Inferior parietal cortex (tissue), 1 donor: Measurements from ENCODE around the gene TTC16.

Experiments used
- DNase-seq: peaks from one replicate; pipeline ENCODE4 v3.0.0-alpha.2; 2016; ENCODE audit errors: extremely low spot score

Gene TTC16

DNA sequence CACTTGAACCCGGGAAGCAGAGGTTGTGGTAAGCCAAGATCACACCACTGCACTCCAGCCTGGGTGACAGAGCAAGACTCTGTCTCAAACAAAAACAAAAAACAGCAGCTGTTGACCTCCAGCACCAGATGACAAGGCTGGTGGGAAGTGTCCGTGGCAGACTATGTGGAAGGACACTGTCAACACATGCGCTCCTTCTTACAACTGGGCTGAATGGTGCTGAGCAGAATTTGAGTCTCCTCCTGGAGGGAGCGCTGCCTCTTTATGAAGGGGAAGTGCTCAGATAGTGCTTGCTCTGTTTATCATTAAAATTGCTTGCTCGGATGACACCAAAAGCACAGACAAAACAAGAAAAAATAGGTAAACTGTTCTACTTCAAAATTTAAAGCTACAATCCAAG, 18.3 kb upstream of the TTC16 start:
- DNase-seq, result no peak

DNA sequence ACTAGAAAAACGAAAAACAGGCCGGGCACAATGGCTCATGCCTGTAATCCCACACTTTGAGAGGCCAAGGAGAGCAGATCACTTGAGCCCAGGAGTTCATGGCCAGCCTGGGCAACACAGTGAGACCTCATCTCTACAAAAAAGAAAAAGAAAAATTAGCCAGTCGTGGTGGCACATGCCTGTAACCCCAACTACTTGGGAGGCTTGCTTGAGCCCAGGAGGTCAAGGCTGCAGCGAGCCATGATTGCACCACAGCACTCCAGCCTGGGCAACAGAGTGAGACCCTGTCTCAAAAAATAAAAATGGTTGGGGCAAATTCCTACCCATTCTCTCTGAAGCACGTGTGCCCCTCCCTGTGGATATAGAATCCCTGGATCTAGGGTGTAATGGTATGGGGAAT, 17.5 kb upstream of the TTC16 start:
- no peak for DNase-seq

DNA sequence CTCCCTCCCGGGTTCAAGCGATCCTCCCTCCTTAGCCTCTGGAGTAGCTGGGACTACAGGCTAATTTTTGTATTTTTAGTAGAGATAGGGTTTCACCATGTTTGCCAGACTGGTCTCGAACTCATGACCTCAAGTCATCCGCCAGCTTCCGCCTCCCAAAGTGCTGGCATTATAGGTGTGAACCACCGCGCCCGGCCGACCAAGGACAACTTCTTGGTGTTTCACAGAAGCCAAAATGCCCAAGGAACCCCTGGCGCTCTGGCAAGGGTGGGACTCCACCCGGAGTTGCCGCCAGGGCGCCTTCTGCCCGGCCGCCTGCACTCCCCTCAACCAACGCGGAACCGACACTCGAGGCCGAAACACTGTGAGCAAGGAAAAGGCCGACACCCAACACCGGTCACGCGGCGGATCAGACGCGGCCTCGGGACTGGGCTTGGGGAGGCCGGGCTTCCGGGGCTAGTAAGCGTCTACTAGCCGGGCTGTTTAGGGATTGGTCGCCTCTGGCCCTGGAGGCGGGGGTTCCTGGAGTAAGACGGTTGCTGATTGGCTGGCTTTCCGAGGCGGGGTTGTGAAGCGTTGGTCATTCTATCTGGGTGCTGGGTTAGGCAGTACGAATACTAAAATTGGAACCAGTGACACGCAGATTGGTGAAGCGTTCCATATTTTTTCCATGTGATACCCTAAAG, 16.8 kb upstream of the TTC16 start:
- peak; percentile 97 for DNase-seq

DNA sequence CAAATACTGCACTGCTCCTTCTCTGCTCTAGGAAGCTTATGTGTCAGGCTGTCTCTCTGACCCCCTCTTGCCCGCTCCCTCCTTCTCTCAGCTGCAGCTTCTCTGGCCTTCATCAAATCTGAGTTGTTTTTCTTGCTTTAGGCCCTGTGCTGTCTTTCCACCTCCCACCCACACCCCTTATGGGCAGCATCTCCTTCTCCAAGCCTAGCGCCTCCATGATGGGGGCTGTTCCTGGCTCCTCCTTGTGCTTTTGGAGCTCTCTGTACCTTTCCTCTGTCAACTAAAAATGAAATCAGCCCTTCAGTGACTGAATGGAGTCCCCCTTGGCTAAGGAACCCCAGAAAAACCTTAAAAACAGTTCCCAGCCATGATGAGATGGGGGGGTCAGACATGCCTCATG, 15.7 kb upstream of the TTC16 start:
- peak; percentile 34 for DNase-seq

DNA sequence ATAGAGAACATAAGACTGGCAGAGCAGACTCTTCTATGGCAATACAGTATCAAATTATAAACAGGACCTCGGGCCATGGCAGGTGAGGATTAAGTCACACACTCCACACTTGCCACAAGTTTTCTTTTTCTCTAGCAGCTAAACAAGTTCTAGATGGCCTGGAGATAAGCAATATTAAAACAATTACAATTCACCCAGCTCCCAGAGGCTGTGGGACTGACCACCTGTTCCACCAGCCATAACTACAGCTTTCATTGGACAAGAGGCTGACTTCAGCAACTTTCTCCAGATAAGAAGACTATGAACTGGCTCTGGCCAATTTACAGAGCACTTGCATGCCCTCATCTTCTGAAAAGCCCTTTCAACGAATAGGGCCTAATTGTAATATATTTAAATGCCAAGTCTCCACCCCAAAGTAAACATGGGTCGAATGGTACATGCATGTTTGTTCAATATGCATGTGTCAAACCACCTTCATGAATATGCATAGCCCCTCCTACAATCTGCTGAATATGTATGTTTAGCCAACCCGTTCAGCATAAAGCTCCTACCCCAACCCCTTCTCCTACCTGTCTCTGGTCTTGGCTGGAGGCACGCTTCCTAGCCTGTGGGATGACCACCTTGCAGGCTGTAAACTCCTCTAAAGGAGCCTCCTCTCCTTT, 15.2 kb upstream of the TTC16 start:
- no peak for DNase-seq

DNA sequence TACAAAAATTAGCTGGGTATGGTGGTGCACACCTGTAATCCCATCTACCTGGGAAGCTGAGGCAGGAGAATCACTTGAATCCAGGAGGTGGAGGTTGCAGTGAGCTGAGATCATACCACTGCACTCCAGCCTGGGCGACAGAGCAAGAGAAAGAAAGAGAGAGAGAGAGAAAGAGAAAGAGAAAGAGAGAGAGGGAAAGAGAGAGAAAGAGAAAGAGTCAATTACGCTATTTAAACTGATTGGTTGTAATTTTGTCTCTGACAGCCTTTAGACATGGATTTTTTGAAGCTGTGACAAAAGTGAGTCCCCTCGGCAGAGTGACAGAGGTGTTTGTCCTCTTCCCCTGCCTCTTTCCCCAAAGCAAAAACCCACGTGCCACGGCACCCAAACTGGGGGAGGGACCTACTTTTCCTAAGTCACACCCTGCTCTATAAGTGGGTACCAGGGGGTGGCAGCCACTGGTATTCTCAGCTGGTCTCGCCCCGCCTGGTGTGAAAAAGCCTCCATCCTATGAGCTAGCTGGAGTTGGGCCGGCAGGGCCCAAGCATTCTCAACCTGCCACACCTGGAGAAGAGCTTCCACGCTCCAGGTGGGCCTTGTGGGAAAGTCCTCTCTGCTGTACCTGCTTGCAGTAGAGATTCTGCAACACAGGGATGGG, 12.5 kb upstream of the TTC16 start:
- DNase-seq, result peak; percentile 24

DNA sequence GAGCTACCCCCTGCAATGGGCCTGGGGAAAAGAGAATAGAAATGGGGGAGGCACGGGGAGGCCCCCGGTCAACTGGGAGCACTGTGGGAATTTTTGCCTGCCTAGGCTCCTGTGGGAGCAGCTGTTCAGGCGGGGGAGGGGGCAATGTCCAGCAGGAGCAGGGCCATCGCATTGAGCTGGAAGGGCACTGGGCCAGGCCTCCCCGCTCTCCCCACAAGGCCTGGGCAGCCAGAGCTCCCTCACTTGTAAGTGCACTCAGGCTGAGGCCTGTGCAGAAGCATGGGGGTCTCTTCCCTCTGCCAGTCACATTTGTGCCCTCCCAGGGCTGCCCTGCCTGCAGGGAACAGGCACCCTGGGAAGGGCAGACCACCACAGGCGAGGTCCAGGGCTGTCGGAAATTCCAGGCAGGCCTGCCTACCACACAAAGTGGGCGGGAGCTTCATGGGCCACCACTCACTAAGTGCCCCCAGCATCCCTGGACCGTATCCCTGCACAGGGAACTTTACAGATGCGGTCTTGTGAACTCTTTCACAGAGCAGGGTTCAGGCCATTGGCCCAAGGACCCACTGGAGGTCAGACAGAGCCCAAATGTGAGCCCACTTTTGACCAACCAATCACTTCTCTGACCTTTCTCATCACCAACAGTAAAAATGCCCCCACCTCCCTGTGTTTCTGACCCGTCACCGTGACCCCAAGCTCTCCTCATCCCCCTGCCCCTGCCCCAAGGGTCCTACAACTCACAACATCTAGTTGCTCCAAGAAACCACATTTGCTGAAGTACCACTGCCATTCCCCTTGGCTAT, 10.1 kb upstream of the TTC16 start:
- DNase-seq, result no peak

DNA sequence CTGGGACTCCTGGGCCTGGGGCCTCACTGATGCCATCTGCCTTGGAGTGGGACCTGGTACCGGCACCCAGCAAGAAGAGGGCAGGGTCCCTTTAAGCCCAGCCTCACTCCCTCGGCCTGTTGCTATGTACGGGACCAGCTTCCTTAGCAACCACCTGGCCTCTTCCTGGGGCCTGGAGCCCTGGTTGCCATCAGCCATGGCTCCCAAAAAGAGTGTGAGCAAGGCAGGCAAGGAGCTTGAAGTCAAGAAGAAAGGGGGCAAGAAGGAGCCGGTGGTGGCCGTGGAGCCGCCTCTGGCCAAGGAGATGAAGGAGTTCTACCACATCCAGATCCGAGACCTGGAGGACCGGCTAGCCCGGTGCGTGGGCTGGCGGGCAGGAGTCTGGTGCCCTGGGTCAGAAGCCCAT, 9.0 kb upstream of the TTC16 start, which contains the start of gene CFAP157:
TSS of gene CFAP157 (plus strand) at position 153 of the 406 bp plus-strand sequence. CDS start at position 197, 44 bp downstream.
- no peak for DNase-seq

DNA sequence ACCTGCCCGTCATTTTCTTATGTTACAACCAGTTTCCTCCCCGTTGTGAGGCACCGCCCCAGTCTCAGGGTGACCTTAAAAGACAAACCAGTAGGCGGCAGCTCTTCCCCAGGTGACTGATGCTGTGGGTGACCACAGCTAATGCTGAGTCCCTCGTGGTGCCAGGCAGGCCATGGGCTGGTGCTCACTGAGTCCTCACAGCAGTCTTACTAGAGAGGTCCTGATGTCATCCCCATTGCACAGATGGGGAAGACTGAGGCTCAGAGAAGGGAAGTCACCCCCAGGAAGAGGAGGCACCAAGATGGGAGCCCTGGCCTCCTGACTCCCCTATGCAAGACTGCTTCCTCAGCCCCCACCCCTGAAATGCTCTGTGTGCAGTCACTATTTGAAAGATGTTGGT, 8.1 kb upstream of the TTC16 start:
- no peak for DNase-seq

DNA sequence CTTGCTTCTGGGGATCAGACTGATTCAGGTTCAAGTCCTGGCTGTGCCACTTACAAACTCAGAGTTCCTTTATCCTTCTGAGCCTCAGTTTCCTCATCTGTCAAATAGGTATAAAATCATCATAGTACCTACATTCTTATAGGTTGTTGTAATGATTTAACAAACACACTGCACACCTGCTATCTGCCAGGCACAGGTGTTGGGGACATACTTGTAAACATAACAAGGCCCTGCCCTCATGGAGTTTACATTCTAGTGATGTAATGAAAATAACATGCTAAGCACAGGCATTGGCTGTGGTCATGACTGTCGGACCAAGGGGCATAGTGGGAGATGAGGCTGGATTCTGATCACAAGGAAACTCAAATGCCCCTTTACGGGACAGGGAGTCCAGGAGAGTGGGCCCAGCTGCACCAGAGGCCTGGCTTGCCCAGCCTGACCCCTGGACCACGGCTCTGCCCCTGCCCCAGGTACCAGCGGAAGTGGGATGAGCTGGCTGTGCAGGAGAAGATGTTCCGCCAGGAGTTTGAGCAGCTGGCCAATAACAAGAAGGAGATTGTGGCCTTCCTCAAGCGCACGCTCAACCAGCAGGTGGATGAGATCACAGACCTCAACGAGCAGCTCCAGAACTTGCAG, 6.8 kb upstream of the TTC16 start:
- no peak for DNase-seq

DNA sequence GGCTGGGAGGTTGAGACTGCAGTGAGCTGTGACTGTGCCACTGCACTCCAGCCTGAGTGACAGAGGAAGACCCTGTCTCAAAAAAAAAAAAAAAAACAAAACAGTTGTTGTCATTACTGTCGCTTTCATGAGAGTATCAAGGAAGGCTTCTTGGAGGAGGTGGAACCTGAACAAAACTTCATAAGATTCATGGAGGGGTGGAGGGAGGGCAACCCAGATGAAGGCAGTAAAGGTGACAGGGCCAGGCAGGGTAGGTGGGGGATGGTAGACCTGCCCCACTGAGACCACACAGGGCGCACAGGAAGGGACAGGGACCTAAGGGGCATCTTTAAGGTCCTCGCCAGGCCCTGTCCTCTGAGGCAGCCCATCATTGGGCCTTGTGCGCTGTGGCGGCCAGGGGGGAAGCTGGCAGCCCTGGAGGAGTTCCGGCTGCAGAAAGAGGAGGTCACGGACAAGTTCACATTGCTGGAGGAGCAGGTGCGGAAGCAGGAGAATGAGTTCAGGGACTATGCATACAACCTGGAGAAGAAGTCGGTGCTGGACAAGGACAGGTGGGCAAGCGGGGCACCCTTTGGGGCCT, 5.6 kb upstream of the TTC16 start:
- DNase-seq, result no peak

DNA sequence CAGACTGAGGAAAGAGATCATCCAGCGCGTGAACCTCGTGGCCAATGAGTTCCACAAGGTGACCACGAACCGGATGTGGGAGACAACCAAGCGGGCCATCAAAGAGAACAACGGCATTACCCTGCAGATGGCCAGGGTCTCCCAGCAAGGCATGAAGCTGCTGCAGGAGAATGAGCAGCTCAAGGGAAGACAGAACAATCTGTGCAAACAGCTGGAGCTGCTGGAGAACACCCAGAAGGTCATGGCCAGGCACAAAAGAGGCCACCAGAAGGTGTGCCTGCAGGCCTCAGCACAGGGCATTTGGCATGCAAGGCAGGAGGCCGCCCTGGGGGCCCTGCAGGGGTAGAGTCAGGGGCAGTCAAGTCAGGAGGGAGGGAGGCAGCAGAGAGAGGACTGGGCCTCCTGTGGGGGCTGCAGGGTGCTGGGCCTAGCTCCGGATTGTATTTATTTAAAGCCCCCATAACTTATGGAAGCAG, 4.6 kb upstream of the TTC16 start:
- DNase-seq, result no peak

DNA sequence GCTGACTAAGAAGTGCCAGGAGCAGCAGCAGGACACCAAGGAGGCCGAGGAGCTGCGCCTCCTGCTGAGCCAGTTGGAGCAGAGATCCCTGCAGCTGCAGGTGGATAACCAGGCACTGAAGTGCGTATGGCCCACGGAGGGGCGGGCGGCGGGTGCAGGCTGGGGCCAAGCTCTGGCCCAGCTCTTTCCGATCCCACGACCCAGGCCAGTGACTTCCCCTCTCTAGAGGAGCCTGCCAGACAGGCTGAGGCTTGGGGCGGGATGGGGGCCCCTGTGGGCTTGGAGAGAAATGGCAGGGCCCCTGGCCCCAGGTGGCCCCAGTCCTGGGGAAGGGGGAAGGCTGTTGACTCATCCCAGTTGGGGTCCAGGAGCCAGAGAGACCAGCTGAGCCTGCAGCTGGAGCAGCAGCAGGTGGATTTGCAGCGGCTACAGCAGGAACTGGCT, 4.0 kb upstream of the TTC16 start:
- no peak for DNase-seq

DNA sequence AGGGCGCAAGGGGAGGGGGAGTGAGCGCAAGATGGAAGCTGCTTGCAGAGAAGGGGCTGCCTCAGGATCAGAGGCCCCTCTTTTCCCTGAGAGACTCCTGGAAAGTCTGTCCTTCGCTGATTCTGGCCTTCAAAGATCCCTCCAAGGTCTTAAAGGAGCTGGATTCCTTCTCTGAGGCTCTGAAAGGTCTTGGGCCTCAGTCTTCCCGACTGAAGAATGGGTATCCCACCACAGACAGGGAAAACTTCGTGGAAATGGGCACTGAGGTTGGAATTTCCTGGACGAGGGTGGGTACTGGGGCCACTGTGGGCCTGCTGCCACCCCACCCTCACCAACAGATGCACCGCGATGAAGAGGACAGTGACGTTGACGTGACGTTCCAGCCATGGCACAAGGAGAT, 3.5 kb upstream of the TTC16 start:
- no peak for DNase-seq

DNA sequence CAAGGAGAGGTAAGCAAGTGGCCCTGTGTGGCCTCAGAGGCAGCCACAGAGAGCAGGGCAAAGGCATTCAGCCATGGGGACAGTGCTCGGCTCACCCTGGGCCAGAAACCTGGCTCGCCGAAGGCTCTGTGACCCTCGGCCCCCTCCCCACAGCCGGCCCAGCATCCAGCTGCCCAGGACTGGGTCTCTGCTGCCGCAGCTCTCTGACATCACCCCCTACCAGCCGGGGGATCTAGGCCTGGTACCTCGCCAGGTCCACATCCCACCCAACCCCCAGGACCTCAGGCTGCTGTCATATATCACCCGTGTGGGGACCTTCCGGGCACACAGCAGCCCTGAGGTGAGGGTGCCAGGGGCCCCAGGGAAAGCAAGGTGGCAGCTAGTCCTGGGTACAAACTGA, 3.0 kb upstream of the TTC16 start:
- DNase-seq, result no peak

DNA sequence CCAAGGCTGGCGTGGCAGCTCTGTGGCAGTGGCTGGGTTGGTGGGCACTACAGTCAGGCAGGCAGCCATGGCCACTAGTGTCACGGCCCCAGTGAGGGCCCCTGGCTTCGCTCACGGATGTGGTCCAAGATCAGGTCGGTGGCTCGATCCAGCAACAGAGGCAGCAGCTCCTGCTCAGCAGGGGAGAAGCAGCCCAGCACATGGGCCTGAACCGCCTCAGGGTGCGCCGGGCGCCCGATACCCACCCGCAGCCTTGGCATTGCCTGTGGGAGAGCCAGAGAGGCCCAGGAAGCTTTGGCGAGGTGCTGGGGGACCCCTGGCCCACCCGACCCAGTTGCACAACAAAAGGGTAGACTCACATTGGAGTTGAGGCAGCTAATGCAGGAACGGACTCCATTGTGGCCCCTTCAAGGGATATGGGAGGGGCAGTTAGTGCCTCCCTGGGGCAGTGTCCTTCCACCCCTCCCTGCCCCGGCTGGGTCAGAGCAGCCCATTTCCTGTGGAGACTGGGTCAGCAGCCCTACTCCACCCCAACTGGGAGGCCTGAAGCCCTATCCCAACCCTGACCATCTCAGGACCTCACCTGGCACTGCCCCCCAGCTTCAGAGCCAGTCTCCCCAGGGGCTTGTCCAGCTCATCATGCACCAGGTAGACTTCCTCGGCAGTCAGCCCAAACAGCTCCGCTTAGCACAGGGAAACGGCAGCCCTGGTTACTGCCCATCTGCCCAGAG, 1.7 kb upstream of the TTC16 start:
- DNase-seq, result no peak

DNA sequence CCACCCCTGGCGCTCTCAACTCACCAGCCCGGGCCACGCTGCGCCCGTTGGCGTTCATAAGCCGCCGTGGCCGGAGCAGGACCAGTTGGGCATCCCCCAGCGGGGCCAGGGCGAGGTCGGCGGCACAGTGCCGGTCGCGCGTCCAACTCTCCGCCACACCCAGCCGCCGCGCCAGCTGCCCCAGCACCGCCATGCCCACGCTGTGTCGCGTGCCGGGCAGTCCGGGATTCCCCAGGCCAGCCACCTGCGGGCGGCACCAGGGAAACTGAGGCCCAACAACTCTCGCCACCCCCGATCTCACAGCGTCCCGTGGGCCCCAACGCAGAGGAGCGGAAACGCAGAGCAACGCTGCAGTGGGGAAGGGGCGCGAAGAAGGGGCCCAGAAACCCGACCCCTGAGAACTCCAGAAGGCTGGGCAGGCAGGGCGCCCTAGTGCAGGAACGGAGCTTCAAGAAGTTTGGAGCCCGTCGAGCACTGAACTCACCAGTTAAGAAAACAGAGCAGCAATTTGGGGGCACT, 869 bp upstream of the TTC16 start:
- no peak for DNase-seq

DNA sequence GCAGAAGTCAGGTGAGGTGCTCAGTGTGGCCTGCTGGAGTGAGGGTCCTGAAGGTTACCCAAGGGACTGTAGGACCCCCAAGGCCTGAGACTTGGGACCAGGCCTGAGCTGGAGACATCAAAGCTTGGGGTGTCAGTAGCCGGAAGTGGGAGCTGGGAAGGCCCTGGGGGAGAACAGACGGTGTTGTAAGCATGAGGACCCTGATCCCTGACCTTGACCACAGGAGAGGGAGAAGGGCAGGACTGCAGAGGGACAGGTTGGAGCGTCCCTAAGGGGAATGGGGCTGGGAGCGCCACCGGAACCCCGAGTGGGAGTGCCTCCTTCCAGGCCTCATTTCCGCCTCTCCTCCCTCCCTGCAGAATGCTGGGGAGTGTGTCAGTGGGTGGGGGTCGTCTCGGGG, 533 bp downstream of the TTC16 start:
- no peak for DNase-seq

DNA sequence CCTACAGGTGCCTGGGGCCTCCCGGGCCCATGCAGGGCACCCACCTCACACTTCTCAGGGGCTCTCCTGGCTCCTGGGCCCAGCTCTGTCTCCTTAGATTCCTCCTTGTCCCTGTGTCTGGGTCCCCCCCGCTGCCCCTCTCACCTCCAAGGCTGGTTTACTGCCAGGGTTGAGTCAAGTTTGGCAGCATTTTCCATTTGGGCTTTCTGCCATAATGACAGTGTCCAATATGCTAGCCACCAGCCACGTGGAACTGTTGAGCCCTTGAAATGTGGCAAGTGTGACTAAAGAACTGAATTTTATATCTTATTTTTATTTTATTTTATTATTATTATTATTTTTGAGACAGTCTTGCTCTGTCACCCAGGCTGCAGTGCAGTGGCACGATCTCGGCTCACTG, 1.9 kb downstream of the TTC16 start:
- DNase-seq, result no peak
